ENCODE results near the gene POMT1.

Gene POMT1

DNA sequence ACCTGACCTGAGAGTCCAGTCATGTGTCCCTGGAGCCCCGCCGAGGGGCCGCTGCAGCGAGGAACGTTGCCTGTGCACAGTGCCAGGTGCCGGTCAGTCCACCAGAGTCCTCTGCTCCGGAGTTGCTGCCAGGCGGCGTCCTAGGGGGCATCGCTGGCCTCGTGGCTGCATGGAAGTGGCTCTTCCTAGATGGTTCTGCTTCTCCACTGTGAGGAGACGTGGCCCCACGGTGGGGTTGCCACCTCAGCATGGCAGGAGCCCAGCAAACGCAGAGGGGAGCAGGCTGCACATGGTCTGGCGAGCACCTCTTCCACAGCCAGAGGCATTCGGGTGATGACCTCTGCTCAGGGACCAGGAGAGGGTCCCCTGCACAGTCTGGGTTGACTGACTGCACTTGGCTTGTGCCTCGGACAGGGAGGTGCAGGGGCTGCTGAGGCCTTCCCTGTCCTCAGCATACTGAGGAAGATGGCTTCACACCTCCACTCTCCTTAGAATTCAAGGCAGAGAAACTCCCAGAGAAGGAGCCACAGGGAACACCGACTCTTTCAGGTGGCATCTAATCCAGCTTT, 25.9 kb upstream of the POMT1 start:
- DNase-seq (ENCODE audit: low read depth): no peak

DNA sequence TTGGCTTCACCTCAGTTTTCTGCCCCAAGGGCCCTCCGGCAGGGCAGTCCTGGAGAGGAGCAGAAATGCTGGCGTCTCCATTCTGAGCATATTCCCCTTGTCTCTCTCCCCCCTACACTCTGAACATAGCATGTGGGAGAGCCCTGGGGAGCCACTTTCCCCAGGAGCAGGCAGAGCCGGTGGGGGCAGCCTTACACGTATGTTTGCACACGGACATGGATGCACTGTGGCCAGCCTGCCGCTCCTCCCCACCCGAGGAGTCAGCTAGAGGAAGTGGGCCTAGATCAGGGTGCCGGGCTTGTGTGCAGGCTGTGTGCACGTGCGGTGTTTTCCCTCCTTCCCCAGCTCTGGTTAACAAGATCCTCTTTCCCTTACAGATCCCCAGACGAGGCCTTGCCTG, 25.4 kb upstream of the POMT1 start:
- DNase-seq (ENCODE audit: low read depth): no peak

DNA sequence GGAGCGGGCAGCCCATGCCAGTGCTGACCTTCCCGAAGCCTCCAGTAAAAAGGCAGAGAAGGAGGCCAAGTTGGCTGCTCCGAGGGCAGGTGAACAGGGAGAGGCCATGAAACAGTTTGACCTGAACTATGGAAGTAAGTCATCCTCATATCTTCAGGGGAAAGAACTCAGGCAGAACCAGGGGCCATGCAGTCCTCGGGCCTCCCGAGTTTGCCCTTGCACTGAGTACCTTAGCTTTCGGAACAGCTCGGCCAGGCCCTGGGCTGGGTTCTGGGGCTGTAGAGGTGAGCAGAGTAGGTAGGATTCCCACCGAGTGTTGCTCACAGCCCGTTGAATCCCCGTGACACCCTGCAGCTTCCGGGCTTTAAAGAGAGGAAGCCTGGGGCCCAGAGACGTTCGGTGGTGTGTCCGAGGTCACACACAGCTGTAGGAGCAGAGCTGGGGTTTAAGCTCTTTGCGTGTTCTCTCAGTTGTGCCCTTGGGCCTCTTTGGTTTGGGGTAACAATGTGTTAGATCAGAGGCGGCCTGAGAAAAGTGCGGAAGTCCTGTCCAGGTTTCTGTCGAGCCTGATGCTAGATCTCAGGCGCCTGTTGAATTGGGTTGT, 24.8 kb upstream of the POMT1 start:
- DNase-seq (ENCODE audit: low read depth): no peak

DNA sequence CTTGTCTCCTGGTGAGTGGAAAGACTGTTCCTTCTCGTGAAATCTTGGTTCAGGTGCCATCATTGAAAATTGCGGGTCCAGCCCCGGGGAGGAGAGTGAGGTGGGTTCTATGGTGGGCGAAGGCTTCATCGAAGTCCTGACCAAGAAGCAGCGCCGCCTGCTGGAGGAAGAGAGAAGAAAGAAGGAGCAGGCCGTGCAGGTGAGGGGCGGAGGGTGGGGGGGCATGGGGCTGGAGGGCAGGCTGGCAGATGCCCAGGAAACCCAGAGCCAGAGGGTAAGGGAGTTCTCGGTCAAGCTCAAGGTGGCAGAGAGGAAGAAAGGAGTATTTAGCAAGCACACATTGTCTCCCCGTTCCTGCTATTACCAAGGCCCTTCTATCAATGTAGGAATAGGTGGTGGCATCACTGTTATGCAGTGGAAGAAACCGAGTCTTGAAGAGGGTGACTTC, 24.3 kb upstream of the POMT1 start:
- no peak for DNase-seq (ENCODE audit: low read depth)

DNA sequence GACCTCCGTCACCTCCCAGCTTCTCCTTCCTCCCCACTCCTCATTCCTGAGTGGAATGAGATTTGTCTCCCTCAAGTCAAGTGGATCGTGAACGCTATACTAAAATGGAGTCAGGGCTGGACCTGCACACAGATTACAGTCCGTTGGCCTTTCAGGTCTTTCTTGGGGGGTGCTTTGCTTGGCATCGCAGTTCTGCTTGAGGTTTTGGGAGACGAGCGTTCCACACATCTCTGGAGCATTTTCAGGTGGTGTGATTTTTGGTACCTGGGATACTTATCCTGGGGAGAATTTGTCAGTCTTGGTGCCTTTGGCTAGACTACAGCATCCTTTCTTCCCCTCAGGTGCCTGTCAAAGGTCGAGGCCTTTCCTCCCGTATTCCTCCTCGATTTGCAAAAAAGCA, 23.8 kb upstream of the POMT1 start:
- DNase-seq (ENCODE audit: low read depth): no peak

DNA sequence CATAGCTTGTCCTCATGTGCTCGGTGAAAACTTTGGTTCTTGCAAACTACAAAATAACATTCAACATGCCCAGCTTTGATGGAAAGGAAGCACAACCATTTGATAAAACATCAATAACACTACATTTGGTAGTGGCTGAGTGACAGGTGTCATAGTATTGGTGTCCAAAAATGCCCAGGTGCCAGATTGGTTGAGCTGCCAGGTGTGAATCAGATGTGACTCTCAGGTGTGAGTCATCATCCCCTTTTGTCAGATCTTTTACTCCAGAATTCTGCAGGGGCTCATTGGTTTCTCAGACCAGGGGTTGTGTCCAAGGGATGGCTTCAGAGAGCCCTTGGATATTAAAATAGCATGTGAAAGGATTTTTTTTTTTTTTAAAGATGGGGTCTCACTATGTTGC, 22.5 kb upstream of the POMT1 start:
- no peak for DNase-seq (ENCODE audit: low read depth)

DNA sequence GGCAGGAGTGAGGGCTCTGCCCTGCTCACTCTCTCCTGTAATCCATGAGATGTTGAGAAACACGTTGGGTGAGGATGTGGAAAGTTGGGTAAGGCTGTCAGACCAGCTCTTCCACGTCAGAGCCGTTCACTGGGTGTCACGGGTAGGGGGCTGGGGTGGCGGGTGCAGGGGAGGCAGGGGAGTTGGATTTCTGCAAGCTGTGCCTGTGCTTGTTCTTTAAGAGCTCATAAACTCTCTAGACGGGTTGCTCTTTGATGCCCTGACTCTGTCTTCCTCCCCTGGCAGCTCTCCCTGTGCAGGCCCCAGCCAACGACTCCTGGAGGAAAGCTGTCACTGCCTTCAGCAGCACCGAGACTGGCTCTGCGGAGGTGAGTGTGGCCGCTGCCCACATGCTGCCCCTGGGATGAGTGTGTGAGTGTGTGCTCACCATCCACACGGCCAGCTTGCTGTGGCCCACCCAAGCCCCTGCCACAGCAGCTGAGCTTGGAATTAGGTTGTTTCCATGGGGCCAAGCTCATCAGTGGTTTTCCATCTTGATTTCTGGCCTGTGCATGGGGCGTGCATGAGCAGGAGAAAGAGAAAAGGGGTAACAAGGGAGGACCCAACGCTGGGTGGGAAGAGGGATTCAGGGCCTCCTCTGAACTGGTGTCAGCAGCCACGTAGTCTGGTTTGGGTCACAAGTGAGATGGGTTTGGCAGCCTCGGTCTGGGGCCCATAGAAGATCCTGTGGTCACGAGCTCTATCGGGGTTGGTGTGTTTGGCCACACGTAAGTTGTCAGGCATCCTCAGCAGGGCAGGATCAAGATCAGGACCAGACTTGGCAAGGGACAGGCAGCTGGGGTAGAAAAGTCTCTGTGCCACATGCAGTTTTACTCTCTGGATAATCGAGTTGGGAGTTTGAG, 21.0 kb upstream of the POMT1 start:
- no peak for DNase-seq (ENCODE audit: low read depth)

DNA sequence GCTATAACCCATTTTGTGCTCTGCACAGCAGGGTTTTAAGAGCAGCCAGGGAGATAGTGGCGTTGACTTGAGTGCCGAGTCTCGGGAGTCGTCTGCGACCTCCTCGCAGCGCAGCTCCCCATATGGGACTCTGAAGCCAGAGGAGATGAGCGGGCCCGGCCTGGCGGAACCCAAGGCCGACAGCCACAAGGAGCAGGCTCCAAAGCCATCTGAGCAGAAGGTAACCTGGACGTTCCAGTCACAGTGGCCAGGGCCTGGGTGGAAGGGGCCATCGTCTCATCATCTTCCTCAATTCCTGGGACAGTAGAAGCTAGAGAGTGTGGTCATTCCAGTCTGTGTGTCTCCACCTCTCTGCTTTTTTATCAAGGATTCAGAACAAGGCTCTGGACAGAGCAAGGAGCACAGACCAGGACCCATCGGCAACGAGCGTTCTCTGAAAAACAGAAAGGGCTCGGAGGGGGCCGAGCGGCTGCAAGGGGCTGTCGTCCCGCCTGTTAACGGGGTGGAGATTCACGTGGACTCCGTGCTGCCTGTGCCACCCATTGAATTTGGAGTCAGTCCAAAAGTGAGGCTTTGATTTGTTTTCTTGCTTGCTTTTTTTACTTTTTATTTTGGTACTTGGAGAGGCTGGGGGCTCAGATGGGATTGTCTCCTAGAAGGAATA, 20.2 kb upstream of the POMT1 start:
- DNase-seq (ENCODE audit: low read depth): no peak

DNA sequence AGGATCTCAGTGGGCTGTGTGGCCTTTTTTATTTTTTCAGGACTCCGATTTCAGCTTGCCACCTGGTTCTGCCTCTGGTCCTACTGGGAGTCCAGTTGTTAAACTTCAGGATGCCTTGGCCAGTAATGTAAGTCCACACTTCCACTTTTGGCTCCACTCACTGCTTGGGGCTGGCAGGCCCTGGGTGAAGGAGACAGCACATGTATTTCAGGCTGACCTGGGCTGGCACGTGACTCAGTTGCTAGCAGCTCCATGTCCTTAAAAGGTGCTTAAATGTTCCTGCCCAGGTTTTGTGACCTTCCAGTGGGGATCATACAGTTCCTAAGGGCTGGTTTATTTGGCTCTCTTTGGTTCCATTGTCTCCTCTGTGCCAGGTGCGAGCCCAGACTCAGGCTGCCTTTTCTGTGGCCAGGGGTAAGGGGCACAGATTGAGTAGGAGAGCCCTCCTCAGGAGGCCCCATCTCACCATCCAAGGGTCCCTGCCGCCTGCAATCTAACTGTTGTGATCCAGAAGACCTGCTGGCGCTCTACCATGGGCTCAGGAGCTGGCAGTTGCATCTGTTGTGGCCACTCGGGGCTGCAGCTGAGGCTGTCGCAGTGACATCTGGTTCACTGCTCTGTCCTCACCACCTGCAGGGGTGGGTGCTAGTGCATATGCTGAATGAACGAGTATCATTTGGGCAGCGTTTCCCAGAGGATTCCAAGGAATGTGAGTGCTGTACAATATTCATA, 19.2 kb upstream of the POMT1 start:
- no peak for DNase-seq (ENCODE audit: low read depth)

DNA sequence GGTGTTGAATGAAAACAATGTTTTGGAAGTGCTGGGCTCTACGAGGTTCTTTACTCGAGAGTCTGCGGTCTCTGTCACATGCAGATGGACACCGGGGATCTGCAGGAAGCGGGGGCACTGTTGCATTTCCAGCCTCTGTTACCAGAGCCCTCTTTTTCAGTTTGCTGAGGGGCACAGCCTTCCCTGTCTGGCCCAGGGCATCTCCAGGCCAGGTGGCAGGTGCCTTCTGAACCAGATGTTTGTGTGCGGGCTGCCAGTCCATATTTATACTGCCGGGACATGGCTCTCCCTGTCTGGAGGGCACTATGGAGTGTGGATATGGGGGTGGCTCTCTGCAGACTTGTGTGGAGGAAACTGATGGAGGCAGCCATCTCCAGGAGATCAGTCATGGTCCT, 18.7 kb upstream of the POMT1 start:
- DNase-seq (ENCODE audit: low read depth): no peak

DNA sequence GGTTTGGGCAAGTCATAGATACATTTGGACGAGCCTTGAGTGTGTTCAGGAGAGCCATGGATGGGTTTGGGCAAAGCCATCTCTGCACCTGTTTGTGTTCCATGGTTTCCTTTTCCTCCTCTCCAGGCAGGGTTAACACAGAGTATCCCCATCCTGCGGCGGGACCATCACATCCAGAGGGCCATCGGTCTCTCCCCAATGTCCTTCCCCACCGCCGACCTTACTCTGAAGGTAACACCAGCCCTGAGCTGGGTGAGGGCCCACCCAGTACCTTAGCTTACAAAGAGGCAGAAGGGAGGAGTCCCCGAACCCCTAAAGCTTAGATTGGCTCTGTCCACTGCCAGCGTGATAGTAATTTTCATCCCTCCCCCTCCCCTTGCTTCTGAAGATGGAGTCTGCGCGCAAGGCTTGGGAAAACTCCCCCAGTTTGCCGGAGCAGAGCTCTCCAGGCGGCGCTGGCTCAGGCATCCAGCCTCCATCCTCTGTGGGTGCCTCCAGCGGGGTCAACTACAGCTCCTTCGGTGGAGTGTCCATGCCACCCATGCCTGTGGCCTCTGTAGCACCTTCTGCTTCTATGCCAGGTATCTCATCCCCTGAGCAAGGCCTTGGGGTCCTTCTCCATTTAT, 18.0 kb upstream of the POMT1 start:
- no peak for DNase-seq (ENCODE audit: low read depth)

DNA sequence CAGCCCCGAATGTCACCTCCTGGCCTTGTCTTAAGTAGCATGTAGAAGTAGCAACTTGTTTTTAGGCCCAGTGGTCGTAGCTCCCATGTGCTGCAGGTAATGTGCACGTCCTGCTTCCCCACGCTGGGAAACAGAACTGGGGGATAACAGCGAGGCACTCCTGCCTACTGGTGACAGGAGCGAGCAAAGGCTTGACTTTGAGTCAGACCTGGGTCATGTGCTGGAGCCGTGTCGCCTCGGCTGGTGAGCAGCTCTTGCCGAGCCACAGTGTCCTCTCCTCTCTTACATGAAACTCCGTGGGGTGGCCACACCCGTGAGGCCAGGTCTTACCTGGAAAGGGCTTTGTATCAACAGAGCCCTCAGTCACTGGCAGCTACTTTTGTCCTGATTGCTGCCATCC, 17.5 kb upstream of the POMT1 start:
- no peak for DNase-seq (ENCODE audit: low read depth)

DNA sequence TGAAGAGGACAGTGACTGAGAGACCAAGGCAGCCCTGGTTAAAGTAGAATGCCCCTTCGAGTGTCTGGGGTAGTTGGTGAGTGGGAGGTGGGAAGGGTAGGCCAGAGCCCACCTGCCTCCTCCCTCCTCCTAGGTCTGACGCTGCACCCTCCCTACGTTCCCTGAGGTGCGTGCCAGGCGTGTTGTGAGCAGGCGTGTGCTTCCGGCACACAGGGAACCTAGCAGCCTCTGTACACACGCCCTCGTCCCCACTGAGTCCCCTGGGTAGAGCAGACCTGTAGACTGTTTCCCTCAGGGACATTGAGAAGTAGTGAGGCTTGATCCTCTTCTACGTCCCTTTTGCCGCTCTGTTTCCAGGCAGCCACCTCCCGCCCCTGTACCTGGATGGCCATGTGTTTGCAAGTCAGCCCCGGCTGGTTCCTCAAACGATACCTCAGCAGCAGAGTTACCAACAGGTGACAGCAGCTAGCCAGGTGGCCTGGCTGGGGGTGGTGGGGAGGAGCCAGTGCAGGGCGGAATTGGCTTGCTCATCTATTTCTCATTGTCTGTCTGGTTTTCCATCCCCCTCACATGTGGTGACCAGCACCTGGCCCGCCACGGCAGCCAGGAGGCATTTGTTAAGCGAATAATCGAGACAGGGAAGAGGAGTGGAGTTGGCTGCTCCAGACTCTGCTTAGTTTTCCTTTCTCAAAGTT, 16.8 kb upstream of the POMT1 start:
- no peak for DNase-seq (ENCODE audit: low read depth)

DNA sequence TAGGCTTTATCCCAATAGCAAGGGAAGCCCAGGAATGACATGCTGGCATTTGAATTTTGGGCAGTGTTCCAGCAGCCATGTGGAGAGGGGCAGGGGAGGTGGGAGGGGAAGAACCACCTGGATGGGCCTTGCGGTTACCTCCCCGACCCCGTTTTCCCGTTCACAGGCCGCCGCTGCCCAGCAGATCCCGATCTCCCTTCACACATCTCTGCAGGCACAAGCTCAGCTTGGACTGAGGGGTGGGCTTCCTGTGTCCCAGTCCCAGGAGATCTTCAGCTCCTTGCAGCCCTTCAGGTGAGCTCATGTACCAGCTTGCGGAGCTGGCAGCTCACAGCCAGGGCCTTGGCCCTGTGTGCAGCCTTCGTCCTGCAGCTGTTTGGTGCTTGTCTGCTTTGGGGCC, 15.7 kb upstream of the POMT1 start:
- DNase-seq (ENCODE audit: low read depth): no peak

DNA sequence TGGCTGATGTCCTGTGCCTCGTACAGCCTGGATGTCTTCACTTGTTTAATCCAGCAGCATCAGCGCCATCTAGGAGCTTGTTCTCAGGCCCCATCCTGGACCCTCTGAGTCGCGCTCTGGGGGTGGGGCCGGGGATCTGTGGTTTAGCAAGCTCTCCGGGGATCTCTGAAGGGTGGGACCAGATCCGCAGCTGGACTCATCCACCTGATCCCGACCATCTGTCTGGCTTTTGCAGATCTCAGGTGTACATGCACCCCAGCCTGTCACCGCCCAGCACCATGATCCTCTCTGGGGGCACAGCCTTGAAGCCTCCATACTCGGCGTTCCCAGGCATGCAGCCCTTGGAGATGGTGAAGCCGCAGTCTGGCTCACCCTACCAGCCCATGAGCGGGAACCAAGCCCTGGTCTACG, 15.1 kb upstream of the POMT1 start:
- no peak for DNase-seq (ENCODE audit: low read depth)

DNA sequence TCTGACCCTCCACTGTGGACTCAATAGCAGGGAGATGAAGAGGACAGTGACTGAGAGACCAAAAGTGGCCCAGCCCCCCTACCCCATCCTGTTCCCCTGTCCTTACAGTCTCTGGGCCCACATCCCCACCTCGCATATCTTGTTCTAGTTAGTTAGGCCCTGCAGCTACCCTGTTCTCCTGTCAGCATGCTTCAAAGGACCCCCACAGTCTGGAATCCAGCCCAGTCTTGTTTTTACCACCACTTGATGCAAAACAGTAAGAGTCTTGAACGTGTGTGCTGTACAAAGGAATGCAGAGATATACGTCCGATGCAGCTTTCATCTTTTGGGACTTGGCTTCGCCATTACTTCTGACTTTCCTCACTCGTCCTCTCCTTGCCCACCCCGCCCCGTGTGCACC, 12.2 kb upstream of the POMT1 start:
- DNase-seq (ENCODE audit: low read depth): no peak

DNA sequence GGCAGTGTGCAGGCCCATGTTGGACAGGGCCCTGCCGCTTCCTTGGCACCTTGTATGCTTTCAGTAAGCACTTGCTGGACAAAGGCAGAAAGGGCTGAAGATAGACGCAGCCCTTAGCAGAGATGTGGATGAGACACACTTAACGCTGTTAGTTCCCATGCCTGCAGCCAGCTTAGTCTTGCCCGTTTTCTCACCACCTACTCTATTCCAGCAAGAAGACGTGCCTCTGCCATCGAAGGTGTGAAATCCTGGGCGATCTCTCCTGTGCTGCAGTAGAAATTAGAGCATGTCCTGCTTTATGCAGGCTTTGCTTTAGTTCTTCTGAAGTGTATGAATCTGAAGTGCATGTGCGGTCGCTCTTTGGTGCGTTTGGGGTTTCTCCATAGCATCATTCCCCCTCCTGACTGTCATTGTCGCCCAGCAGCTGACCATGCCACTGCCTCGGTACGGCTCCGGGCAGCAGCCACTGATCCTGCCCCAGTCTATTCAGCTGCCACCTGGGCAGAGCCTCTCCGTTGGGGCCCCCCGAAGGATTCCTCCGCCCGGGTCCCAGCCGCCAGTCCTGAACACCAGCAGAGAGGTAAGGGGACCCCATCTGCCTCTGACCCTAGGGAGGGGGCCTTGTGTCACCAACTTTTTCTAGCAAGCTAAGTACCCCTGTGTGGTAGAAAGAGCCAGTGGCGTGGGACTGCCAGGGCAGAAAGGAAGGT, 11.6 kb upstream of the POMT1 start:
- DNase-seq (ENCODE audit: low read depth): no peak

DNA sequence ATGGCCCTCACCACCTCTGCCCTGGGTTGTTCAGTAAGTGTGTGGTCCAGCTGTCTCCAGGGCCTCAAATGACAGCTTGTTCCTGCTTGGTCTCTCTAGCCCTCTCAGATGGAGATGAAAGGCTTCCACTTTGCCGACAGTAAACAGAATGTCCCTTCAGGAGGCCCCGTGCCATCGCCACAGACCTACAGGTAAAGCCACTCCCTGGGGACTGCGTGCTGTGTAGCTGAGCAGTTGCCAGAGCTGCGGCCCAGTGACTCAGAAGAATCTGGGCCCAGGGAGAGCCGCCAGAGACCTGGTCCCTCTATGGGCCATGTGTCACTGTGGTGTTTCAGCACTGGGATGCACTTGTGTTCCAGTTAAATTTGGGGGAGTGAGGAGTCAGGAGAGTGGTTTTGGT, 10.6 kb upstream of the POMT1 start:
- DNase-seq (ENCODE audit: low read depth): no peak

DNA sequence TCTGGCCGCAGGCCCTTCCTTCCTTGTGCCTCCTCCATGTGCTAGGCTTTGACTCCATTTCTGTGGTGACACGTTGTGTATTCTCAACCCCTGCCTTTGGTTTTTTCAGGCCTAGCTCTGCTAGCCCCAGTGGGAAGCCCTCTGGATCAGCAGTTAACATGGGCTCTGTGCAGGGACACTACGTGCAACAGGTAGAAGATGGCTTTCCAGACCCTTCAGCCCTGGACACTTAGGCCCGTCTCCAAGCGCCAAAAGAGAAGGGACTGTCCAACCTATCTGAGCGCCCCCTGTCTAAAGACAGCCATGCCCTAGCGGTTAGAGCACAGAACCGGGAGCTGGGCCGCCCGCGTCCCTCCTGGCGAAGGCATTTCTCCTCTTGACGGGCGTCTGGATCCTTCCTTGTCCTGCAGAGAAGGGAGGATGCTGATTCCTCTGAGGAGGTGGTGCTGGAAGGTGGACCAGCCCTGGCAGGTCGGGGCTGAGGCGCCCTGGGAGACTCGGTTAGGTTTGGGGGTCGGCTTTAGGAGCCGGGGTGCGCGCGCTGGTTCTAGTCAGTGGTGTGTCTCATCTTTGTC, 8.3 kb upstream of the POMT1 start:
- no peak for DNase-seq (ENCODE audit: low read depth)

DNA sequence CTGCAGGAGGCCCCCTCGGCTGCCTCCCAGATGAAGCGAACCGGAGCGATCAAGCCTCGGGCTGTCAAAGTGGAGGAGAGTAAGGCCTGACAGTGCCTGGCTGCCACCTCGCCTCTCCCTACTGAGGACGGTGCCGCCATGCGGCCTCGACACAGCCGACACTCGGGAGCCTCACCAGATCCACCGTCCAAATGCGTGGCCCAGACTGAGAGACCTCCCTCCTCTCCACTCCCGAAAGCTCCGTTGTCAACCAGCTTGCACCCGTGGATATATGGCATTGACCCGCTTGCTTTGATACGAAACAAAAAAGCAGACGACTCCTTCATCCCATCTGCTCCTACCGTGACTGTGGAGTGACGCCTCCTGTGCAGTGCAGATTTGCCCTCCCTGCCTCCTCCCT, 6.9 kb upstream of the POMT1 start:
- DNase-seq (ENCODE audit: low read depth): no peak
